CD4-positive, alpha-beta T cell treated with Interleukin-4 for 4 hours (primary cell): Measurements from ENCODE around the gene RHOT2.

ENCODE experiments used
- DNase-seq: peaks from one replicate; pipeline ENCODE4 v3.0.0-alpha.2; 2020

The RHOT2 gene

GRCh38 chr16:648071-648780 is 19.7 kb upstream of the RHOT2 start:
- DNase-seq, result no peak

DNA sequence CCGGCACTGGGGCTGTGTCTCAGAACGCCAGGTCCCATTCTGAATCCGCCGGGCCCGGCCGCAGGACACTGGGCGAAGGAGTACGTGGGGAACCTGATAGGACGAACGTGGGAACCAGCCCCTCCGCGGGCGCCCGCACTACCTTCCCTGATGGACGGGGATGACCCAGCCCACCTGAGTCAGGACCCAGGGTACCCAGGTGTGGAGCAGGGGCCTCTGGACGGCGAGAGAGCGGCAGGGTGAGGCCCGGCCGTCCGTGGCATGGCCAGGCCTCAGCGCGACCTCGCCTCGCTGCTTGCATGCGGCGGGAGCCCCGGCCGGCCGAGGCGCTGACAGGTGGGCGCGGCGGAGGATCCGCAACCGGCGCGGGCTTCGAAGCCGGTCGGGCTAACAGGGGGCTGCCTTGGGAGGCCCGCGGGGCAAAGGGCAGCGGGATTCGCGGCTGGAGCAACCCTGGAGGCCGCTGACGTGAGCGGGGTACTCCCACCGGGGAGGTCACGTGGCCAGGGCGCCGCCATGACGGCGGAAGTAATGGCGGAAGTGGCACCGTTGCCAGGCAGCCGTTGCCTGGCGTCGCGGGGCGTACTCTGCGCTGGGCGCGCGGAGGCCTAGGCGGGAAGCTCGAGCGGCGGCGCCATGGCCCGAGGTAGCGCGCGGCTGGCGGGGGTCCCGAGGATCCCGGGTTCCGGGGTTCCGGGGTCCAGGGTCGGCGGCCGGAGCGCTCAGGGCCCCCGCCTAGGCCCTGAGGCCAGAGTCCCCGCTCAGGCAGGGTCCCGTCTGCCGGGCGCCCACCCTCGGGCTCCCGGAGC is 18.9 kb upstream of the RHOT2 start, which contains the start of gene WDR90:
Gene WDR90 (plus strand): TSS at position 585 of the 809 bp plus-strand sequence. CDS start 52 bp downstream, at position 637.
- peak; percentile 86 for DNase-seq

DNA sequence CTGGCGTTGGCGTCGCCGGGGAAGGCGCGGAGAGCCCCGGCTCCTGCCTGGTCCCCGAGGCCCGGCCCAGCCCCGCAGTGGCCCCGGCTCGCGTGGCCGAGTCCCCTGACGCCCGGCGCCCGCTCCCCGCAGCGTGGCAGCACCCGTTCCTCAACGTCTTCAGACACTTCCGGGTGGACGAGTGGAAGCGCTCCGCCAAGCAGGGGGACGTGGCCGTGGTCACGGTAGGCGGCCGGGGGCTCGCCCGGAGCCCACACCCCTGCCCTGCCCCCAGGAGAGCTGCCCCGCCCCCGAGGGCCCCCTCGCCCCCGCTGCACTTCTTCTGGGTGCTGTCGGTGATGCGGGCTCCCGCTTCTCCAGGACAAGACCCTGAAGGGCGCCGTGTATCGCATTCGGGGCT is 18.3 kb upstream of the RHOT2 start:
- no peak for DNase-seq

DNA sequence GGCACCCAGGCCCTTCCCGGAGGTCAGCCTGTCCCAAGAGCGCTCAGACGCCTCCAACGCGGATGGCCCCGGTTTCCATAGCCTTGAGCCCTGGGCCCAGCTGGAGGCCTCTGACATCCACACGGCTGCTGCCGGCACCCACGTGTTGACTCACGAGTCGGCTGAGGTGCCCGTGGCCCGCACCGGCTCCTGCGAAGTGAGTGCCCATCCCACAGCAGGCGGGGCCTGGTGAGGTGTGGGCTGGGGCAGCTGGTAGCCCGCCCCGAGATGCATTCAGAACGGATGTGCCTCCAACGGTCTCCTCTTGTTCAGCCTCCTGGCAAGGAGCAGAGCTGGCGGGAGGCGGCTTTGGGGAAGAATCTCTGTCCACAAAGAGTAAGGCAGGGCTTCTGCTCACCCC is 16.1 kb upstream of the RHOT2 start:
- no peak for DNase-seq

GRCh38 chr16:652454-653305 is 15.3 kb upstream of the RHOT2 start:
- DNase-seq, result no peak

DNA sequence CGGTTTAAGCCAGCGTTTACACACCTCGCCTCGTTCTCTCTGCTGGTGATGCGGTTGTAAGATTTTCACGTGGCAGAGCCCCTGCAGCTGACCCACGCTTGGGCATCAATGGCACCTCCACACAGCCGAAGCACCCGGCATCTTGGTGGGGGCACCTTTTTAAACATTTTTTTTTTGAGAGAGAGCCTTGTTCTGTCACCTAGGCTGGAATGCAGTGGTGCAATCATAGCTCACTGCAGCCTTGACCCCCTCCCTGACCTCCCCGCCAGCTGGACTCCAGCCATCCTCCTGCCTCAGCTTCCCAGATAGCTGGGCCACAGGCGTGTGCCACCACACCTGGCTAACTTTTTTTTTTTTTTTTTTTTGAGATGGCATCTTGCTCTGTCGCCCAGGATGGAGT is 13.9 kb upstream of the RHOT2 start:
- no peak for DNase-seq

DNA sequence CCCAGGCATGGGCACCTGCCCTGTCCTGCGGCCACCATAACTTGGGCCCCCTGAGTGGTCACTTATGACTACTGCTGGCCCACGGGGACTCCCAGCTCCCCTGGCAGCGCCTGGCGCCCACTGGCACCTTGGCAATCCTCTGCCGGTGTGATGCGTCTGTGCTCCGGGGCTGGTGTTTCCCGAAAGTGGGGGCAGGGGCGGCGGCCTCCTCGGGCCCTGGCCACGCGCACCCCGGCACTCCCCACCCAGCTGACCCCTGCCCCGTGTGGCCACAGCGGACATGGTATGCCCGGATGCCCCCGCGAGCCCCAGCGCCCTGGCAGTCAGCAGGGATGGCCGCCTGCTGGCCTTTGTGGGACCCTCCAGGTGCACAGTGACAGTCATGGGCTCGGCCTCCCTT is 10.4 kb upstream of the RHOT2 start:
- DNase-seq, result no peak

DNA sequence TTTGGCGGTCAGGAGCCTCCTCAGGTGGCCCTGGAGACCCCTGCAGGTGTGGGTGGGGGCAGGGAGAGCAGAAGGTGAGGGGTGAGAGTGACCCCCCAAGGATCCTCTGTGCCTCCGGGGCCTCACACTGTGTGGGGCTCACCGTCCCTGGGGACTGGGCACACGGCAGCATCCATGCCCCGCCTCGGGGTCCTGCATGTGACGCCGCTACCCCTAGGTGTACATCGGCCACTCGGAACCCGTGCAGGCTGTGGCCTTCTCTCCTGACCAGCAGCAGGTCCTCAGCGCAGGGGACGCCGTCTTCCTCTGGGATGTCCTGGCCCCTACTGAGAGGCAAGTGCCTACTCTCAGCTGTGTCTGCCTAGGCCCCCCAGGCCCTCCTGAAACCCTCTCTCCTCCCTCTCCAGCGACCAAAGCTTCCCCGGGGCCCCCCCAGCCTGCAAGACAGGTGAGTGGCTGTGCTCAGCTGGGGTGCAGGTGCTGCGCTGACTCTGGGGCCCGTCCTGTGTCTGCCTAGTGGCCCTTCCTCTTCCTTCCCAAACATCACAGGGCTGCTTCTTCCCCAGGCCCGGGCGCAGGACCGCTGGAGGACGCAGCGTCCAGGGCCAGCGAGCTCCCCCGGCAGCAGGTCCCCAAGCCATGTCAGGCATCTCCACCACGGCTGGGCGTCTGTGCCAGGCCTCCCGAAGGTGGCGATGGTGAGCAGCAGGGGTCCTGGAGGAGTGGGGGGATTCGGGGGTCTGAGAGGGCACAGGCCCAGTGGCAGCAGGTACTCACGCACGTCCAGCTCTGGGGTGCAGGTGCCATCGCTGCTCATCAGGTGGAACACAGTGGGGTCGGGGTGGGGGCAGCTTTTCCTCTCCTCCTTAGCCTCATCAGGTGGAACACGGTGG is 9.0 kb upstream of the RHOT2 start:
- DNase-seq, result no peak

DNA sequence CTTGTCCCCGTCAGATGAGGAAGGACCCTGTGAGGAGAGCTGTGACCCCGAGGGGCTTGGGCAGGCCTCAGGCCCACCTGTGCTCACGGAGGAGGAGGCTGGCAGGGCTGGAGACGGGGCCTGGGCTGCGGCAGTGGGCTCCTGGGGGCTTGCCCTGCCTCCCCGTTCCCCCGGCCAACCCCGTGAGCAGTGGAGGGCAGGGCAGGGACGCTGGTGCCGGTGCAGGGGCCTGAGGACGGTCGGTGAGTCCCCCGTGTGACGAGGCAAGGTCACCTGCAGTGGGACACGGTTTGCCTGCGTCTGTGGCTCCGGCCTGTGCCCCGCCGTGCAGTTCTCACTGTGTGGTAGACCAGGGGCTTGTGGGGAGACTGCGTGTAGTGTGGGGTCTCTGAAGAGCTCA is 8.3 kb upstream of the RHOT2 start:
- DNase-seq, result no peak

DNA sequence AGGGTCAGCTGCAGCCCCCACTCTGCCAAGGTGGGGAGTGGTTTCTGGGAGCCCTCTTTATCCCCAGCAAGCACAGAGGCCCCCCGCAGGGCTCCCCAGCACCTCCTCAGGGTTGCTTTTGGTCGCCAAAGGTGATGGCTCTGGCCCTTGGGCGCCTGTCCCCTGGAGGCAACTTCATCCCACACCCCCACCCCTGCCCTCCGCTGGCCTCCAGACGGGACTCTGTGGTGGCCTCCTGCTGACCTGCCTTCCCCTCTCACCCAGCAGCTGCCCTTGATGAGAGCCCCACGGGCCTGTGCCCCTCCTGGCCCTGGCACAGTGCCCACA is 7.8 kb upstream of the RHOT2 start:
- DNase-seq, result no peak

GRCh38 chr16:660459-661183 is 7.3 kb upstream of the RHOT2 start:
- DNase-seq, result peak; percentile 41

GRCh38 chr16:661184-661821 is 6.6 kb upstream of the RHOT2 start:
- no peak for DNase-seq

DNA sequence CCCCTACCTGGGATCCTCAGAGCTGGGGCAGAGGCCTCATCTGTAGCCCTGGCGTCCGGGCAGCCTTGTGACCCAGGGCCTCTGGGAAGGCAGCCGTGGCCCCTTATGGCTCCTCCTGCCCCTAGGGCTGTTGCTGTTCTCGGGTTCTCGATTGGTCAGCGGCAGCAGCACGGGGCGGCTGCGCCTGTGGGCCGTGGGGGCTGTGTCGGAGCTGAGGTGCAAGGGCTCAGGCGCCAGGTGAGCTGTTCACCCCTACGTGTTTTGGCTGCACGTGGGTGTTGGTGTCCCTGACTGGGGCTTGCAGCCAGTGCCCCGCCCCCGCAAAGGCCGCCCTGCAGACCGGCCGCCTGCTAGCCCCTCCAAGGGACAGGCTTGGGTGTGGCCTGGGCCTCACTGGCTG is 5.8 kb upstream of the RHOT2 start:
- DNase-seq, result no peak

DNA sequence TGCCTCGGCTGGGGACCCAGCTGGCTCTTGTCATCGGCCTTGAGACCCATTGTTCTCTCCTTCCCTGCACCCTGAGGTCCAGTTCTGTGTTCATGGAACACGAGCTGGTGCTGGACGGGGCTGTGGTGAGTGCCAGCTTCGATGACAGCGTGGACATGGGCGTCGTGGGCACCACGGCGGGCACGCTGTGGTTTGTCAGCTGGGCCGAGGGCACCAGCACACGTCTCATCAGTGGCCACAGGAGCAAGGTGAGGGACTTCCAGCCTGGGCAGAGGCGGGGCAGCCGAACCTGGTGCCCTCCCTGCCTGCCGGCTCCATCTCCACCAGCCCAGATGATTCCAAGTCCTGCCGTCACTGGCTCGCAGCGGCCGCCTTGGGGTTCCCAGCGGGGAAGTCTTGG is 5.3 kb upstream of the RHOT2 start:
- no peak for DNase-seq

- DNase-seq, result no peak
Measured at GRCh38 chr16:666572-666971, 1.4 kb upstream of the RHOT2 start.

DNA sequence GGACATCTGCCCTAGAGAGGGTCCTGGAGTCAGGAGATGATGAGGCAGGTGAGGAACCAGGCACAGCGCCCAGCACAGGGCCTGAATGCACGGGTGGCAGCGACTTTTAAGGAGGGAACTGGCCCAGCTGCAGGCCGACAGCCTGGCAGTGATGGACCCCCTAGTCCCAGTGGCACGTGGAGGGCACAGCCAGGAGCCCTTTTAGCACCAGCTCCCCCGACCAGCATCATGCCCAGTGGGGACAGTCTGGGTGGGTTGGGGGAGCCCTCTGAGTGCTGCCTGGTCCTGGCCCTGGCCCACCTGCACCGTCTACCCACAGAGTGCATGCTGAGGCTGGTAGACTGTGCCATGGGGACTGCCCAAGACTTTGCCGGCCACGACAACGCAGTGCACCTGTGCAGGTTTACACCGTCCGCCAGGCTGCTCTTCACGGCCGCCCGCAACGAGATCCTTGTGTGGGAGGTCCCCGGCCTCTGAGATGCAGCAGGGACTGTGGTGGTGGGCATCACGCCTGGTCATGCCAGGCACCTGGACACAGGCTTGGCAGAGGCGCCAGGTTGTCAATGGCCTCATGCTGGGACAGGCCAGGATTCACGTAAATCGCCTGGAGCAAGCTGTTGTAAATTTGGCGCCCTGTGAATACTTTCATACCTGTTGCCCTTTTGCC is 686 bp upstream of the RHOT2 start:
- DNase-seq, result no peak

DNA sequence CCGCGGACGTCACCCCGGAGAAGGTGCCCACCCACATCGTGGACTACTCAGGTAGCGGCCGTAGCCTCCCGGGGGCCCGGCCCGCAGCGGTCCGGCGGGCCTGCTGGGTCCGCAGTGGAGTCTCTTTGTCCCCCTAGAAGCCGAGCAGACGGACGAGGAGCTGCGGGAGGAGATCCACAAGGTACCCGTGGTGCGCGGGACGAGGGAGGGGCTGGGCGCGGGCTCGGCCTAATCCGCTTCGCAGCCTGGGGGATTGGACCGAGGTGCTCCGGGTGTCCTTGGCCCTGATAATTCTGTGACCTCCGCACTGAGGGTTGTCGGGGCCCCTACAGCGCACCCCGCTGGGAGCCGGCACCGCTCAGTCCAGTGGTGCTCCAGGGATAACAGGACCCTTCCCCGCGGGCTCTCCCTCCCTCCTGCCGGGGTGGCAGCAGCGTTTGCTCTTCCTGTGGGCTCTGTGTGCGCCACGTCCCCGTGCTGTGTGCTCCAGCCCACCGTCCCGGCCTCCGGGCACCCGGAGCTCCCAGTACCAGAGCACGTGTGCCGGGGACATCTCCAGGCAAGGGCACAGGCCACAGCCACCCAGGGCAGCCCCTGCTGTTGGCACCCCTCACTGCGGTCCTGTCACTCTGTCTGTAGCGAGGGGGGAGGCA is 713 bp downstream of the RHOT2 start:
- DNase-seq, result no peak

DNA sequence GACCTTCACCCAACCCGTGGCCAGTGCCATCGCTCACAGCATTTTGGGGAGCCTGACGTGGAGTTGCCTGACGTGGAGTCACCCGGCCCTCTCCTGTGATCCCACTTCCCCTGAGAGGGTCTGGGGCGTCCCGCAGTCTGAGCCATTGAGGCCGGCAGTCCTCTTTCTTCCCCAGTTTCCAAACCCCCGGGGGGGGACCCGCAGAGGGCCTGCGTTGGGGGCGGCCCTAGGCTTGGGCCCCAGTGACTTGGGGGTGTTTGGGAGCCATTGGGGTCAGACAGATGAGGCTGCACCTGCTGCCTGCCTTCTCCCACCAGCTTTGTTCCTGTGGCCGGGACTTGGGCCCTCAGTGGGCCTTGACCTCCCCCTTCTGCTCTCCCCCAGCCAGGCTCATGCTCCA is 1.7 kb downstream of the RHOT2 start:
- DNase-seq, result no peak

DNA sequence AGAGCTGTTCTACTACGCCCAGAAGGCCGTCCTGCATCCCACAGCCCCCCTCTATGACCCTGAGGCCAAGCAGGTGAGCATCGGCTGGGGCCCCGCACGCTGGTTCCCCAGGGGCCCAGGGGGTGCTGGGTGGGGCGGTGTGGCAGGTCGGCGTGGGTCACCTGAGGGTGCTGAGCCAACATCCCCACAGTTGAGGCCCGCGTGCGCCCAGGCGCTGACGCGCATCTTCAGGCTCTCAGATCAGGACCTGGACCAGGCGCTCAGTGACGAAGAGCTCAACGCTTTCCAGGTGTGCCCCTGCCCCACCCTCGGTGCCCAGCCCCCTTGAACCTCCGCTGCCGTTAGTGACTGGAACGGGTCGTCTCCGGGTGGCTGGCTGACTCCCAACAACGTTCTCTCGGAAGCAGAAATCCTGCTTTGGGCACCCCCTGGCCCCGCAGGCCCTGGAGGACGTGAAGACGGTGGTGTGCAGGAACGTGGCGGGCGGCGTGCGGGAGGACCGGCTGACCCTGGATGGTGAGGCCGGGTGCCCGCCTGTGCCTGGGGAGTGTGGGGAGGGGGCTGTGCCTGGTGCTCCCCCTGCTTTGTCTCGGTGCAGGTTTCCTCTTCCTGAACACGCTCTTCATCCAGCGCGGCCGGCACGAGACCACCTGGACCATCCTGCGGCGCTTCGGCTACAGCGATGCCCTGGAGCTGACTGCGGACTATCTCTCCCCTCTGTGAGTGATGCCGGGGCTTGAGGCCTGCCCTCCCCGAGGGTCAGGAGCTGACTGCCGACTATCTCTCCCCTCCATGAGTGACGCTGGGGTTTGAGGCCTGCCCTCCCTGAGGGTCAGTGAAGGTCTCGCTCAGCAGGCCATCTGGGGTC is 2.8 kb downstream of the RHOT2 start:
- no peak for DNase-seq
